ENCODE measurements around the gene ARHGEF6.

- TF ChIP-seq POLR2AphosphoS5 (IDR thresholded peaks at IDR 0.05) (no peak), POLR2A (IDR thresholded peaks at IDR 0.05) (no peak), CTCF (IDR thresholded peaks at IDR 0.05 in 8 of 11, conservative IDR thresholded peaks at IDR 0.05 in 3 of 11) (no peak)
Observed at GRCh38 chrX:136802515-136802914, 21.8 kb upstream of the ARHGEF6 start.

All from spleen (tissue), 7 donors.